Uterus (tissue), 2 donors: ENCODE results near the gene UST.
"Not testable (repeated sequence)": the region's sequence is repeated elsewhere in the genome, so short reads cannot be mapped to it uniquely, and the experiment has no call there.

Experiments
- CTCF ChIP-seq, 4 experiments: fragments of 200-600 bp in 2 of 4; fragments of 450-650 bp in 2 of 4; sonication (generic) in 2 of 4; IDR thresholded peaks; one replicate each; pipeline ENCODE4 v1.5.1; 2016 to 2019; ENCODE audit warnings: antibody characterized with exemption in 4 of 4, mild to moderate bottlenecking in 2 of 4, moderate library complexity in 1 of 4
- POLR2A ChIP-seq, 2 donors: fragments of 450-650 bp; IDR thresholded peaks; one replicate each; pipeline ENCODE4 v1.6.1; 2016; ENCODE audit warnings: antibody characterized with exemption in 2 of 2, mild to moderate bottlenecking in 1 of 2, moderate library complexity in 1 of 2

GRCh38 chr6:148978298-148978697 lies 231.5 kb downstream of the UST start:
- not testable (repeated sequence) for TF ChIP-seq CTCF, POLR2A (IDR thresholded peaks at IDR 0.05)
